ENCODE measurements around the gene SEZ6.

Gene SEZ6

DNA sequence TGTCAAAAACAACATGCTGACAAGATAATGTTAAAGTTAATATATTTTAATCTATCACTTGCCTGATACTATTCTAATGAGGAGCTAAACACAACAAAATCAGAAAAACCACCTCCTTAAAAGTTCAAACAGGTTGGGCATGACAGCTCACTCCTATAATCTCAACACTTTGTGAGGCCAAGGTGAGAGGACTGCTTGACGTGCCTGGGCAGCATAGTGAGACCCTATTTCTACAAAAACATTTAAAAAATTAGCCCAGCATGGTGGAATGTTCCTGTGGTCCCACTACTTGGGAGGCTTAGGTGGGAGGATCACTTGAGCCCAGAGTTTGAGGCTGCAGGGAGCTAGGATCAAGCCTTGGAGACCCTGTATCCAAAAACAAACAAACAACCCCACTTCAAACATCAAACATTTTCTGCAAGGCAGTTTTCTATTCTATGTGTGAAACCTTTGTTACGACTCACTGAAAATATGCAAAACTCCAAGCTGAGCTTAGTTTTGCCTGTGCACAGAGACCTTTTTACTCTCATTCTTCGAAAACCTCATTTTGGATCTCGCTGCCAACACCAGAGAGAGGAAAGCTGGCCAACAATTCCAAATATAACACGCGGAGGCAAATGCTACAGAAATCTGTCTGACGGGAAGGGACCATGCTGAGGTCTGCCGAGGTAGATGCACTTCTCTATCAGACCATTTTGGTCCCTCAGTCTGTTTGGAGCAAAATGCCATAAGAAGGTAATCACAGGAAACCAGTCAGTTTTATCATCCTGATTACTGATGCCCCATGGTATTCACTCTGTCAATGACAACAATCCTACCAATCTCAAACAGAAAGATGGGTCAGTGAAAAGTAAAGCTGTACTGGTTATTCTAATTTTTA is 60.7 kb downstream of the SEZ6 start:
- H3K27ac ChIP-seq (ENCODE audit: extremely low read depth, low read depth, low read length): no peak overlapping the region
- ChIA-PET POLR2A (interaction anchor here (0.6 kb wide), 1 partner anchor 144 kb away, joined by 5 read pairs; no protein-coding TSS in a partner anchor), CTCF (interaction anchor here (0.8 to 1.5 kb wide), 4 partner anchors 15 to 196 kb away, joined by 3 to 5 read pairs (median 4); no protein-coding TSS in a partner anchor)
- peak; percentile 95 for TF ChIP-seq ZNF121 (tag by site-specific recombination; IDR thresholded peaks at IDR 0.05)
- TF ChIP-seq ZNF223 (tag by site-specific recombination; IDR thresholded peaks at IDR 0.05): no peak
- TF ChIP-seq GLI4 (tag by site-specific recombination; IDR thresholded peaks at IDR 0.05): no peak
- TF ChIP-seq ZNF548 (tag by site-specific recombination; IDR thresholded peaks at IDR 0.05): no peak
- TF ChIP-seq ZSCAN18 (tag by site-specific recombination; IDR thresholded peaks at IDR 0.05): no peak
- TF ChIP-seq GLIS2 (tag by site-specific recombination; IDR thresholded peaks at IDR 0.05): no peak
- H3K4me3 ChIP-seq (ENCODE audit: low read depth, low read length): no peak overlapping the region
- H3K9me3 ChIP-seq (ENCODE audit: control insufficient read depth, insufficient read depth, low read depth, low read length): no peaks in the 10 kb centered on the region
- H3K36me3 ChIP-seq (ENCODE audit: control insufficient read depth in 2 of 2, insufficient read depth in 1 of 2, low read length in 2 of 2): peaks cover 38 to 46% of the 10 kb centered on the region in 2 experiments
- peaks cover 33% of the 10 kb centered on the region for H3K4me1 ChIP-seq (ENCODE audit: control insufficient read depth, insufficient read depth, low read length)

GRCh38 chr17:28944343-28944742 is 61.5 kb downstream of the SEZ6 start:
- peaks cover 38% of the 10 kb centered on the region for H3K4me1 ChIP-seq (ENCODE audit: control insufficient read depth, insufficient read depth, low read length)
- H3K4me3 ChIP-seq (ENCODE audit: low read depth, low read length): no peak overlapping the region
- CTCF ChIA-PET: interaction anchor here (0.6 to 1.3 kb wide), 6 partner anchors 9 to 37 kb away, joined by 3 to 5 read pairs (median 4); no protein-coding TSS in a partner anchor
- H3K9me3 ChIP-seq (ENCODE audit: control insufficient read depth, insufficient read depth, low read depth, low read length): no peaks in the 10 kb centered on the region
- no peak overlapping the region for H3K27ac ChIP-seq (ENCODE audit: extremely low read depth, low read depth, low read length)
- H3K36me3 ChIP-seq (ENCODE audit: control insufficient read depth in 2 of 2, insufficient read depth in 1 of 2, low read length in 2 of 2): peaks cover 38 to 51% of the 10 kb centered on the region in 2 experiments
- TF ChIP-seq ZBTB8A (tag by site-specific recombination; IDR thresholded peaks at IDR 0.05) (no peak), ZNF677 (tag by site-specific recombination; IDR thresholded peaks at IDR 0.05) (no peak), GFI1B (tag by site-specific recombination; IDR thresholded peaks at IDR 0.05) (no peak), ZNF791 (tag by site-specific recombination; IDR thresholded peaks at IDR 0.05) (no peak), KLF17 (tag by site-specific recombination; IDR thresholded peaks at IDR 0.05) (no peak), ZNF777 (tag by site-specific recombination; IDR thresholded peaks at IDR 0.05; ENCODE audit: borderline replicate concordance) (no peak), ZNF747 (tag by site-specific recombination; IDR thresholded peaks at IDR 0.05) (no peak), ZNF513 (tag by site-specific recombination; IDR thresholded peaks at IDR 0.05) (no peak)
- TF ChIP-seq, protein P1, sequence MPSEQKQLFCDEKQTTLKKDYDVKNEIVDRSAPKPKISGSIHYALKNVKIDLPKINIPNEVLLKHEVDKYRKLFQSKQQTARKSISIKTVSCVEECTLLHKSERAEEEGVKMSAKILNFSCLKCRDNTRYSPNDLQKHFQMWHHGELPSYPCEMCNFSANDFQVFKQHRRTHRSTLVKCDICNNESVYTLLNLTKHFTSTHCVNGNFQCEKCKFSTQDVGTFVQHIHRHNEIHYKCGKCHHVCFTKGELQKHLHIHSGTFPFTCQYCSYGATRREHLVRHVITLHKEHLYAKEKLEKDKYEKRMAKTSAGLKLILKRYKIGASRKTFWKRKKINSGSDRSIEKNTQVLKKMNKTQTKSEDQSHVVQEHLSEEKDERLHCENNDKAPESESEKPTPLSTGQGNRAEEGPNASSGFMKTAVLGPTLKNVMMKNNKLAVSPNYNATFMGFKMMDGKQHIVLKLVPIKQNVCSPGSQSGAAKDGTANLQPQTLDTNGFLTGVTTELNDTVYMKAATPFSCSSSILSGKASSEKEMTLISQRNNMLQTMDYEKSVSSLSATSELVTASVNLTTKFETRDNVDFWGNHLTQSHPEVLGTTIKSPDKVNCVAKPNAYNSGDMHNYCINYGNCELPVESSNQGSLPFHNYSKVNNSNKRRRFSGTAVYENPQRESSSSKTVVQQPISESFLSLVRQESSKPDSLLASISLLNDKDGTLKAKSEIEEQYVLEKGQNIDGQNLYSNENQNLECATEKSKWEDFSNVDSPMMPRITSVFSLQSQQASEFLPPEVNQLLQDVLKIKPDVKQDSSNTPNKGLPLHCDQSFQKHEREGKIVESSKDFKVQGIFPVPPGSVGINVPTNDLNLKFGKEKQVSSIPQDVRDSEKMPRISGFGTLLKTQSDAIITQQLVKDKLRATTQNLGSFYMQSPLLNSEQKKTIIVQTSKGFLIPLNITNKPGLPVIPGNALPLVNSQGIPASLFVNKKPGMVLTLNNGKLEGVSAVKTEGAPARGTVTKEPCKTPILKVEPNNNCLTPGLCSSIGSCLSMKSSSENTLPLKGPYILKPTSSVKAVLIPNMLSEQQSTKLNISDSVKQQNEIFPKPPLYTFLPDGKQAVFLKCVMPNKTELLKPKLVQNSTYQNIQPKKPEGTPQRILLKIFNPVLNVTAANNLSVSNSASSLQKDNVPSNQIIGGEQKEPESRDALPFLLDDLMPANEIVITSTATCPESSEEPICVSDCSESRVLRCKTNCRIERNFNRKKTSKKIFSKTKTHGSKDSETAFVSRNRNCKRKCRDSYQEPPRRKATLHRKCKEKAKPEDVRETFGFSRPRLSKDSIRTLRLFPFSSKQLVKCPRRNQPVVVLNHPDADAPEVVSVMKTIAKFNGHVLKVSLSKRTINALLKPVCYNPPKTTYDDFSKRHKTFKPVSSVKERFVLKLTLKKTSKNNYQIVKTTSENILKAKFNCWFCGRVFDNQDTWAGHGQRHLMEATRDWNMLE (tag by site-specific recombination; conservative IDR thresholded peaks at IDR 0.05; ENCODE audit: low read depth): no peak
- POLR2A ChIA-PET: no interaction called here
